Breast epithelium (tissue), 4 donors: ENCODE results near the gene CRIM1. TPM values are rescaled to one million over a fixed set of nuclear protein-coding genes. Genes with fewer than 3 reads are reported as not detected.

Experiments
- DNase-seq, 2 donors: peaks; one replicate each; pipeline ENCODE4 v3.0.0-alpha.2; 2019; ENCODE audit warnings: low spot score in 2 of 2
- H3K27ac ChIP-seq, 2 donors: fragments of 200-600 bp; sonication (generic) in 1 of 2; one replicate each; pipeline ENCODE4 v1.5.1; 2016 to 2019; ENCODE audit warnings: mild to moderate bottlenecking in 1 of 2
- H3K27me3 ChIP-seq, 2 donors: fragments of 200-600 bp; sonication (generic) in 1 of 2; one replicate each; pipeline versions ENCODE4 v1.5.1 to v1.6.0; 2017 to 2019; ENCODE audit warnings: control low read depth in 1 of 2, mild to moderate bottlenecking in 1 of 2
- H3K36me3 ChIP-seq: fragments of 200-600 bp; one replicate; pipeline ENCODE4 v1.5.1; 2019
- H3K4me1 ChIP-seq, 2 donors: fragments of 200-600 bp; sonication (generic); one replicate each; pipeline ENCODE4 v1.5.1; 2016 to 2019; ENCODE audit warnings: control low read depth in 1 of 2
- H3K4me3 ChIP-seq, 3 donors: fragments of 200-600 bp; sonication (generic); 1 replicate in 2 of 3; 2 replicates in 1 of 3; pipeline ENCODE4 v1.5.1; 2016 to 2019; ENCODE audit warnings: mild to moderate bottlenecking in 3 of 3, moderate library complexity in 2 of 3
- H3K9me3 ChIP-seq, 2 donors: fragments of 200-600 bp; sonication (generic) in 1 of 2; one replicate each; pipeline ENCODE4 v1.5.1; 2016 to 2019; ENCODE audit warnings: control low read depth in 1 of 2
- POLR2A ChIP-seq: fragments of 450-650 bp; IDR thresholded peaks from one replicate; pipeline ENCODE4 v1.6.1; 2016; ENCODE audit warnings: antibody characterized with exemption, mild to moderate bottlenecking, moderate library complexity
- POLR2AphosphoS5 ChIP-seq, 3 donors: sonication (generic); formaldehyde crosslinking; IDR thresholded peaks; one replicate each; pipeline ENCODE4 v1.6.1; 2017; ENCODE audit warnings: antibody characterized with exemption in 3 of 3
- intact Hi-C: fragments of 100-400 bp; cut with DNase I; formaldehyde crosslinking; loops from one replicate; pipeline ENCODE4 v1.15.1; 2023; ENCODE audit warnings: low total_unique reads
- total RNA-seq, 3 donors: library from RNA; depleted of rRNA; stranded (reverse); fragments of >200 nt; gene quantifications; one replicate each; pipeline ENCODE4 v1.1.0, GENCODE V29; 2016
- TF ChIP-seq, protein P1 (sequence below), 3 donors: fragments of 450-650 bp; IDR thresholded peaks; one replicate each; pipeline ENCODE4 v1.5.1; 2016 to 2017; ENCODE audit warnings: antibody characterized with exemption in 3 of 3, mild to moderate bottlenecking in 3 of 3, moderate library complexity in 3 of 3

CRIM1 gene
- total RNA-seq, 3 donors from 2014 or later, result 166 to 187 (median 178) TPM

DNA sequence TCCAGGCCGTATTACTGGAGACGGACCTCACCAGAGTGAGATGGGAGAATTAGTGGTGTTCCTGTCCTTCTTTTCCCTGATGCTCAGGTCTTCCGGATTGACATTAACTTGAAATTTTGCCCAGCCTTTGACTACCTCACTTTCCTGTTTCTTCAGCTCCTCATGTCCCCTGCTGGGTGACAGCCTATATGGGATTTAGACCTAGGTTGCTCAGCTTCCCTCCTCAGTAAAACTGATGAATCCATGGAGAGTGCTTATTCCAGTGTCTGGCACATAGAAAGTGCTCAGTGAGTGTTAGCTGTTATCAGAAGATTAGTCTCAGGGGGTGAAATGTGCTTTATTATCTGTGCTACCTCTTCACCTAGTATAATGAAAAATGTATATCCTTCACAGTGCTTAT lies 30.0 kb downstream of the CRIM1 start:
- TF ChIP-seq POLR2A, result no peak
- TF ChIP-seq POLR2AphosphoS5 (IDR thresholded peaks at IDR 0.05), result no peak
- H3K4me1 ChIP-seq, result peaks cover 5 to 6% of the 10 kb centered on the region in 2 donors
- H3K4me3 ChIP-seq, result no peak overlapping the region

DNA sequence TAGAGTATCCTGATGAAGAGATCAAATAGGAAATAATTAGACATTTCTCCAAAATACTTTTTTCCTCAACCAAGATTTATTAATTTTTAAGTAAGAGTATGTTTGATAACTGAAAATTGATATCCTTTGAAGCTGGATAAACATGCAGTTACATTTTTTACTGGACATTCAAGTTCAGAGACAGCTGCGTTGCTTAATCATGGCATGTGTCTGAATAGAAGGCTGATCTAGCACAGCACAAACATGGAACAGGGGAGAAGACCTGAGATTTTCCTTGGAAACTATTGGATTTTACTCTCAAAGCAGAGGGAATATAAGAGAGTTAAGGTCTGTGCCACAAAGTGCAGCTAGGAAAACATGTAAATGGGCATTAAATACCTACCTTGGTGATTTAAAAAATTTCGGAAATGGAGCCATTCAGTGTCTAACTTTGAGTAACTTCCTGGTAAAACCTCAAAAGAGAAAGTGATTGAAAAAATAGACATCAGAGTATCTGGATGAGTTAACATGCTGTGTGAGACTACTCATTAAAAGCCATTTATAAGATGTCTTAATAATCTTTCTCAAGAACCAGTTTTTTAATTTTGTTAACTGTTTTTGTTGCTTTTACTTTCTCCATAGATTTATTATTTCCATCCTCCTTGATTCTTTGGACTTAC lies 31.8 kb downstream of the CRIM1 start:
- no peaks in the 10 kb centered on the region for H3K9me3 ChIP-seq
- no peaks in the 10 kb centered on the region for H3K4me1 ChIP-seq
- DNase-seq, result no peak
- H3K36me3 ChIP-seq, result no peaks in the 10 kb centered on the region
- no peaks in the 10 kb centered on the region for H3K27me3 ChIP-seq
- intact Hi-C loops, result no loop called here
- H3K4me3 ChIP-seq, result no peak overlapping the region
- H3K27ac ChIP-seq, result no peak overlapping the region
- TF ChIP-seq, protein P1, sequence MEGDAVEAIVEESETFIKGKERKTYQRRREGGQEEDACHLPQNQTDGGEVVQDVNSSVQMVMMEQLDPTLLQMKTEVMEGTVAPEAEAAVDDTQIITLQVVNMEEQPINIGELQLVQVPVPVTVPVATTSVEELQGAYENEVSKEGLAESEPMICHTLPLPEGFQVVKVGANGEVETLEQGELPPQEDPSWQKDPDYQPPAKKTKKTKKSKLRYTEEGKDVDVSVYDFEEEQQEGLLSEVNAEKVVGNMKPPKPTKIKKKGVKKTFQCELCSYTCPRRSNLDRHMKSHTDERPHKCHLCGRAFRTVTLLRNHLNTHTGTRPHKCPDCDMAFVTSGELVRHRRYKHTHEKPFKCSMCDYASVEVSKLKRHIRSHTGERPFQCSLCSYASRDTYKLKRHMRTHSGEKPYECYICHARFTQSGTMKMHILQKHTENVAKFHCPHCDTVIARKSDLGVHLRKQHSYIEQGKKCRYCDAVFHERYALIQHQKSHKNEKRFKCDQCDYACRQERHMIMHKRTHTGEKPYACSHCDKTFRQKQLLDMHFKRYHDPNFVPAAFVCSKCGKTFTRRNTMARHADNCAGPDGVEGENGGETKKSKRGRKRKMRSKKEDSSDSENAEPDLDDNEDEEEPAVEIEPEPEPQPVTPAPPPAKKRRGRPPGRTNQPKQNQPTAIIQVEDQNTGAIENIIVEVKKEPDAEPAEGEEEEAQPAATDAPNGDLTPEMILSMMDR (IDR thresholded peaks at IDR 0.05), result no peak
- TF ChIP-seq POLR2A (no peak), POLR2AphosphoS5 (IDR thresholded peaks at IDR 0.05) (no peak)

More for the DNA sequence above, 30.0 kb downstream of the CRIM1 start:
- Histone ChIP-seq H3K27ac (no peak overlapping the region), H3K27me3 (no peaks in the 10 kb centered on the region), H3K36me3 (no peaks in the 10 kb centered on the region), H3K9me3 (no peaks in the 10 kb centered on the region)
- DNase-seq, result no peak
- intact Hi-C loops, result no loop called here

DNA sequence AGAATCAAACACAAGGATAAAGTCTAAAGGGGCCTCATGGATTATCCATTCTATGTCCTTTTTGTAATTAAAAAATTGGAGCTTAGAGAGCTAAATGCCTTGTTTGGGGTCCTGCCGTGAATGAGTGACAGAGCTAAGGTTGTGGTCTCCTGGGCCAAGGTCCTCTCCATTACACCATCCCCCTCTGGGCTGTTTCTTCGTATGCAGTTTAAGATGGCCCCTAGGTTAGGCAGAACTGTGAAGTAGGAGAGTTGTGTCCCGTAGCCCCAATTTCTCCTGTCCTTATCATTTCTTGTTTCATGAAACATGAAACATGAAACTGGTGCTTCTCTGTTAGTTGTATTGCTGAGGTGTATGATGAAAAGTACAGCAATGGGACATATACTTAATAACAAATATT lies 32.9 kb downstream of the CRIM1 start:
- Histone ChIP-seq H3K9me3 (no peaks in the 10 kb centered on the region), H3K4me3 (no peak overlapping the region), H3K27me3 (no peaks in the 10 kb centered on the region), H3K4me1 (no peaks in the 10 kb centered on the region), H3K36me3 (no peaks in the 10 kb centered on the region), H3K27ac (peak overlapping the region; percentile 11 to 25)
- intact Hi-C loops, result no loop called here
- TF ChIP-seq, protein P1 (IDR thresholded peaks at IDR 0.05), result no peak
- TF ChIP-seq POLR2AphosphoS5 (IDR thresholded peaks at IDR 0.05) (no peak), POLR2A (no peak)
- DNase-seq, result no peak

DNA sequence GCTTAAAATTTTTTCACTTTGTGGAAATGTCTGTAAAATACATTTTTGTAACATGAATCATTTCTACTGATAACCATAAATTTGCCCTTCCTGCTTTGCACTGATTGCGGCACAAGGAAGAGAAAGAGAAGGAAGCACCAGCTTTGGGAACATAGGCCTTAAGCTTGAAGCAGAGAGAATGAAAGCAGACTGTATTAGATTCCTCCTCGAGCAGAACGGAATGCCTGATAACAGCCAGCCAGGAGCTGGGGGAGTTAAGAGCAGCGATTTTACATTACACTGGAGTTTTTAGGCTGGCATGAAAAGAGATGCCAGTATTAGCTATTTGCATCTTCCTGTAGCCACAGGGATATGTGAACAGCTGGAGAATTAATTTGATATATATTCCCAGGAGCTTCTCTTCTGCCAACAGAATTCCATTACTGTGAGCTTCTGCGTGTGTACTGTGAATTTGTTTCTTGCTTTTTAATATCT lies 33.5 kb downstream of the CRIM1 start:
- no peak for DNase-seq
- Histone ChIP-seq H3K4me3 (no peak overlapping the region), H3K27me3 (no peaks in the 10 kb centered on the region), H3K9me3 (no peaks in the 10 kb centered on the region), H3K27ac (peak overlapping the region; percentile 25 to 62), H3K4me1 (no peaks in the 10 kb centered on the region), H3K36me3 (no peaks in the 10 kb centered on the region)
- TF ChIP-seq, protein P1 (IDR thresholded peaks at IDR 0.05), result no peak
- no peak for TF ChIP-seq POLR2AphosphoS5 (IDR thresholded peaks at IDR 0.05)
- TF ChIP-seq POLR2A, result no peak
- intact Hi-C loops, result no loop called here

DNA sequence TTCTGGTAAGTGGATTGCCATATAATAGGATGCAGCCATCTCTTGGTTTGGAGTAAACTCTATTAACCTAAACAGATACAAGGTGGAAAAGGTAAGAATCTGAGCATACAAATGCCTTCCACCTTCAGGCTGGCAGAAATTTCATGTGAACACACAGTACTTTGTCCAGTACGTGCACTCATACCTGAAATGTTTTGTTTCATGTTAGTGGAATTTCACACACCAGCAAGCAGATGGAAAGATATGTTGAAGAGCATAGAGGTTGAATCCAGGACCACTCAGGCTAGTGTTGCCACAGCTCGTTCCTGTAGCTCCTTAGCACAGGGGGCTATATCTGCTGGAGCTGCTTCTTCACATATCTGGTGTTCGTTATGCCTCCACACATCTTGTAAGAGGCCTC lies 34.0 kb downstream of the CRIM1 start:
- Histone ChIP-seq H3K36me3 (no peaks in the 10 kb centered on the region), H3K4me3 (no peak overlapping the region), H3K9me3 (no peaks in the 10 kb centered on the region), H3K27me3 (no peaks in the 10 kb centered on the region), H3K27ac (peak overlapping the region; percentile 25 to 62), H3K4me1 (no peaks in the 10 kb centered on the region)
- TF ChIP-seq POLR2AphosphoS5 (IDR thresholded peaks at IDR 0.05), result no peak
- TF ChIP-seq POLR2A, result no peak
- TF ChIP-seq, protein P1 (IDR thresholded peaks at IDR 0.05), result no peak
- no peak for DNase-seq
- intact Hi-C loops, result no loop called here
